NK-92 (cell line): ENCODE measurements around the gene ADAP1.
"Not testable (repeated sequence)": the region's sequence is repeated elsewhere in the genome, so short reads cannot be mapped to it uniquely, and the experiment has no call there.

Experiments used
- DNase-seq: peaks from one replicate; lab custom pipeline; 2025; ENCODE audit not compliant: unreplicated experiment; lab: John Stamatoyannopoulos, UW

The ADAP1 gene

GRCh38 chr7:883055-884021, 71.1 kb downstream of the ADAP1 start:
- no peak for DNase-seq

- no peak for DNase-seq
Observed at GRCh38 chr7:882336-883035, 72.0 kb downstream of the ADAP1 start.

- DNase-seq, result no peak
Observed at GRCh38 chr7:881441-882234, 72.8 kb downstream of the ADAP1 start.

GRCh38 chr7:880450-880849, 74.0 kb downstream of the ADAP1 start:
- DNase-seq, result no peak

- no peak for DNase-seq
Observed at GRCh38 chr7:879706-880105, 74.8 kb downstream of the ADAP1 start.

- no peak for DNase-seq
Observed at GRCh38 chr7:879093-879492, 75.4 kb downstream of the ADAP1 start.

GRCh38 chr7:877312-878232, 76.9 kb downstream of the ADAP1 start:
- DNase-seq, result no peak

- DNase-seq, result no peak
Observed at GRCh38 chr7:876972-877311, 77.5 kb downstream of the ADAP1 start.

- peak; percentile 85 for DNase-seq
Observed at GRCh38 chr7:876077-876971, 78.2 kb downstream of the ADAP1 start, which contains the start of gene GET4. Gene GET4, plus strand, starts transcription at chr7:876554. Its CDS starts 92 bp downstream, at chr7:876646.

- DNase-seq, result no peak
Observed at GRCh38 chr7:875476-876076, 78.9 kb downstream of the ADAP1 start.

GRCh38 chr7:875051-875450, 79.4 kb downstream of the ADAP1 start:
- DNase-seq, result no peak

GRCh38 chr7:874031-874749, 80.3 kb downstream of the ADAP1 start:
- no peak for DNase-seq

- no peak for DNase-seq
Observed at GRCh38 chr7:873367-874002, 81.0 kb downstream of the ADAP1 start.

- DNase-seq, result not testable (repeated sequence)
Observed at GRCh38 chr7:872685-873084, 81.8 kb downstream of the ADAP1 start.

GRCh38 chr7:871900-872537, 82.5 kb downstream of the ADAP1 start:
- no peak for DNase-seq

- no peak for DNase-seq
Observed at GRCh38 chr7:869348-869747, 85.1 kb downstream of the ADAP1 start.

GRCh38 chr7:868189-868486, 86.3 kb downstream of the ADAP1 start:
- no peak for DNase-seq
